Measurements from ENCODE around the gene LPP.

GRCh38 chr3:188634285-188634684 is 480.3 kb downstream of the LPP start:
- TF ChIP-seq POLR2A (IDR thresholded peaks at IDR 0.05; ENCODE audit: borderline replicate concordance, extremely low read depth, insufficient read depth, insufficient read length) (no peak), SIN3A (IDR thresholded peaks at IDR 0.05; ENCODE audit: low read depth) (no peak), CTCF (IDR thresholded peaks at IDR 0.05 in 2 of 3, conservative IDR thresholded peaks at IDR 0.05 in 1 of 3; ENCODE audit: borderline replicate concordance in 1 of 3, insufficient read depth in 1 of 3, low read depth in 2 of 3, low read length in 2 of 3) (no peak), EZH2 (IDR thresholded peaks at IDR 0.05) (no peak), TCF7L2 (IDR thresholded peaks at IDR 0.05; ENCODE audit: borderline replicate concordance, extremely low read depth, insufficient read depth, insufficient read length) (no peak), EGR1 (IDR thresholded peaks at IDR 0.05; ENCODE audit: low read depth) (no peak), CEBPB (IDR thresholded peaks at IDR 0.05; ENCODE audit: low read depth) (no peak), RAD21 (IDR thresholded peaks at IDR 0.05; ENCODE audit: low read depth) (no peak), SRF (IDR thresholded peaks at IDR 0.05; ENCODE audit: low read depth) (no peak), POLR2AphosphoS5 (IDR thresholded peaks at IDR 0.05; ENCODE audit: low read depth, low read length) (no peak), EZH2phosphoT487 (IDR thresholded peaks at IDR 0.05; ENCODE audit: borderline replicate concordance) (no peak), ZFX (IDR thresholded peaks at IDR 0.05) (no peak), MAX (IDR thresholded peaks at IDR 0.05) (no peak)
